Measurements from ENCODE around the gene SKI.
A peak's percentile ranks its signal among the peaks of the same experiment; 100 is the strongest.
"Not testable (repeated sequence)": the region's sequence is repeated elsewhere in the genome, so short reads cannot be mapped to it uniquely, and the experiment has no call there.

Gene SKI

GRCh38 chr1:2328676-2329455 lies 100.7 kb downstream of the SKI start:
- no peak for DNase-seq (ENCODE audit: low read depth, low spot score)
- in situ Hi-C loops (cut with HindIII; ENCODE audit: low sequenced_read_pairs) = no loop called here
- no peak overlapping the region for H3K4me3 ChIP-seq (ENCODE audit: low read depth, low read length)
- no peak for TF ChIP-seq CTCF (IDR thresholded peaks at IDR 0.05; ENCODE audit: low read depth, low read length)

GRCh38 chr1:2330035-2330434 lies 101.9 kb downstream of the SKI start:
- in situ Hi-C loops (cut with HindIII; ENCODE audit: low sequenced_read_pairs) = no loop called here
- no peak for TF ChIP-seq CTCF (IDR thresholded peaks at IDR 0.05; ENCODE audit: low read depth, low read length)

GRCh38 chr1:2330519-2331199 lies 102.5 kb downstream of the SKI start:
- in situ Hi-C loops (cut with HindIII; ENCODE audit: low sequenced_read_pairs) = no loop called here
- TF ChIP-seq CTCF (IDR thresholded peaks at IDR 0.05; ENCODE audit: low read depth, low read length) = no peak
- H3K4me3 ChIP-seq (ENCODE audit: low read depth, low read length) = no peak overlapping the region
- DNase-seq (ENCODE audit: low read depth, low spot score) = peak; percentile 82

More at GRCh38 chr1:2330035-2330434, 101.9 kb downstream of the SKI start:
- DNase-seq (ENCODE audit: low read depth, low spot score) = no peak
- no peak overlapping the region for H3K4me3 ChIP-seq (ENCODE audit: low read depth, low read length)

- no peak for DNase-seq (ENCODE audit: low read depth, low spot score)
- no peak for TF ChIP-seq CTCF (IDR thresholded peaks at IDR 0.05; ENCODE audit: low read depth, low read length)
- in situ Hi-C loops (cut with HindIII; ENCODE audit: low sequenced_read_pairs) = no loop called here
These were observed 103.1 kb downstream of the SKI start for GRCh38 chr1:2331200-2331544.

GRCh38 chr1:2331580-2331979 lies 103.5 kb downstream of the SKI start:
- H3K4me3 ChIP-seq (ENCODE audit: low read depth, low read length); in situ Hi-C loops (cut with HindIII; ENCODE audit: low sequenced_read_pairs); DNase-seq (ENCODE audit: low read depth, low spot score): not testable (repeated sequence)

More at GRCh38 chr1:2331200-2331544, 103.1 kb downstream of the SKI start:
- H3K4me3 ChIP-seq (ENCODE audit: low read depth, low read length) = no peak overlapping the region

- in situ Hi-C loops (cut with HindIII; ENCODE audit: low sequenced_read_pairs) = no loop called here
- no peak overlapping the region for H3K4me3 ChIP-seq (ENCODE audit: low read depth, low read length)
- DNase-seq (ENCODE audit: low read depth, low spot score) = no peak
- TF ChIP-seq CTCF (IDR thresholded peaks at IDR 0.05; ENCODE audit: low read depth, low read length) = no peak
These were observed 106.2 kb downstream of the SKI start for GRCh38 chr1:2334366-2334765.

GRCh38 chr1:2334883-2335534 lies 106.9 kb downstream of the SKI start:
- no peak for TF ChIP-seq CTCF (IDR thresholded peaks at IDR 0.05; ENCODE audit: low read depth, low read length)
- in situ Hi-C loops (cut with HindIII; ENCODE audit: low sequenced_read_pairs) = no loop called here
- no peak overlapping the region for H3K4me3 ChIP-seq (ENCODE audit: low read depth, low read length)
- DNase-seq (ENCODE audit: low read depth, low spot score) = no peak
